A549 (cell line): Measurements from ENCODE around the gene F2RL1. TPM values are rescaled to one million over a fixed set of nuclear protein-coding genes. Genes with fewer than 3 reads are reported as not detected.
A peak's percentile ranks its signal among the peaks of the same experiment; 100 is the strongest.
"Not testable (repeated sequence)": the region's sequence is repeated elsewhere in the genome, so short reads cannot be mapped to it uniquely, and the experiment has no call there.

Source experiments
- ATAC-seq, 2 experiments: fragments of 200-7000 bp in 1 of 2; fragments of >200 bp in 1 of 2; cut with Nextera tagmentation in 1 of 2; cut with Tn5 transposase in 1 of 2; 3 replicates each; pipeline versions ENCODE4 v1.8.0 to v1.9.1; 2018 to 2020; ENCODE audit warnings: mild to moderate bottlenecking in 1 of 2, moderate library complexity in 1 of 2
- CTCF ChIA-PET: fragments of 300-600 bp; sonication (Branson Sonifier 250); formaldehyde crosslinking; extraction: SDS; loops from one replicate; lab custom pipeline; 2021; ENCODE audit warnings: antibody characterized with exemption, inconsistent platforms; lab: Yijun Ruan, JAX
- POLR2A ChIA-PET: fragments of 350-600 bp; formaldehyde crosslinking; extraction: SDS; loops from one replicate; lab custom pipeline; 2021; ENCODE audit warnings: antibody characterized with exemption, inconsistent platforms; lab: Yijun Ruan, JAX
- DNase-seq, 2 experiments: peaks; one replicate each; pipeline versions ENCODE4 v3.0.0 to v3.0.0-alpha.2; 2011 to 2016; ENCODE audit warnings: low read depth in 1 of 2, low spot score in 1 of 2
- FAIRE-seq: peaks from 2 replicates; lab custom pipeline; 2011; peaks lifted over from hg19 to GRCh38; lab: Jason Lieb, UNC
- H3K27ac ChIP-seq, 2 experiments: fragments of >200 bp; sonication (Bioruptor Twin); formaldehyde crosslinking; 3 replicates each; pipeline ENCODE4 v1.5.1; 2016 to 2017
- H3K4me1 ChIP-seq: fragments of >200 bp; sonication (Bioruptor Twin); formaldehyde crosslinking; 3 replicates; pipeline ENCODE4 v1.6.1; 2016
- H3K4me2 ChIP-seq: fragments of >200 bp; sonication (Bioruptor Twin); formaldehyde crosslinking; 3 replicates; pipeline ENCODE4 v1.6.1; 2016
- H3K4me3 ChIP-seq: fragments of >200 bp; sonication (Bioruptor Twin); formaldehyde crosslinking; 3 replicates; pipeline ENCODE4 v1.5.1; 2016
- H3K9me3 ChIP-seq: fragments of >200 bp; sonication (Bioruptor Twin); formaldehyde crosslinking; 3 replicates; pipeline ENCODE4 v1.6.1; 2016
- CHD2 ChIP-seq: fragments of 150-350 bp; IDR thresholded peaks from 2 replicates; pipeline ENCODE4 v1.6.1; 2014; ENCODE audit warnings: low read length; ENCODE audit not compliant: partially characterized antibody
- CHD4 ChIP-seq: fragments of 200-600 bp; sonication (generic); IDR thresholded peaks from 2 replicates; pipeline ENCODE4 v1.6.1; 2016; ENCODE audit warnings: antibody characterized with exemption, mild to moderate bottlenecking, borderline replicate concordance
- EHF ChIP-seq: fragments of 250-450 bp; sonication (Bioruptor Pico); IDR thresholded peaks from 2 replicates; pipeline ENCODE4 v1.5.0; 2020; ENCODE audit warnings: mild to moderate bottlenecking
- EHMT2 ChIP-seq: fragments of 200-600 bp; sonication (generic); IDR thresholded peaks from 2 replicates; pipeline ENCODE4 v1.6.1; 2016; ENCODE audit warnings: antibody characterized with exemption, low read depth, mild to moderate bottlenecking, moderate library complexity
- ELK1 ChIP-seq: fragments of 150-350 bp; IDR thresholded peaks from 2 replicates; pipeline ENCODE4 v1.6.1; 2014; ENCODE audit warnings: low read depth, mild to moderate bottlenecking, low read length
- EP300 ChIP-seq, 2 experiments: fragments of >200 bp; sonication (Bioruptor Twin); formaldehyde crosslinking; IDR thresholded peaks; 2 replicates in 1 of 2; 3 replicates in 1 of 2; pipeline ENCODE4 v1.6.1; 2016 to 2017
- FOSL2 ChIP-seq, 2 experiments: fragments of 450-650 bp in 1 of 2; fragments of >200 bp in 1 of 2; sonication (Bioruptor Twin) in 1 of 2; formaldehyde crosslinking; IDR thresholded peaks; 2 replicates each; pipeline versions ENCODE4 v1.5.0 to v1.6.1; 2016 to 2020; ENCODE audit warnings: mild to moderate bottlenecking in 1 of 2, moderate library complexity in 1 of 2
- FOXS1 ChIP-seq: fragments of 250-450 bp; sonication (Bioruptor Pico); IDR thresholded peaks from 2 replicates; pipeline ENCODE4 v1.5.0; 2020; ENCODE audit warnings: mild to moderate bottlenecking, moderate library complexity
- HEYL ChIP-seq: fragments of 250-450 bp; sonication (Bioruptor Pico); IDR thresholded peaks from 2 replicates; pipeline ENCODE4 v1.8.0; 2021; ENCODE audit warnings: mild to moderate bottlenecking, moderate library complexity
- HOXB5 ChIP-seq: fragments of 250-450 bp; sonication (Bioruptor Pico); IDR thresholded peaks from 2 replicates; pipeline ENCODE4 v1.5.0; 2020; ENCODE audit warnings: mild to moderate bottlenecking, moderate library complexity
- JUN ChIP-seq, 2 experiments: fragments of >200 bp; sonication (Bioruptor Twin); formaldehyde crosslinking; IDR thresholded peaks; 2 replicates in 1 of 2; 3 replicates in 1 of 2; pipeline ENCODE4 v1.6.1; 2016 to 2017
- JUNB ChIP-seq: fragments of >200 bp; sonication (Bioruptor Twin); formaldehyde crosslinking; IDR thresholded peaks from 2 replicates; pipeline ENCODE4 v1.6.1; 2016
- KDM5A ChIP-seq: fragments of 200-600 bp; sonication (generic); IDR thresholded peaks from 2 replicates; pipeline ENCODE4 v1.6.1; 2016; ENCODE audit warnings: antibody characterized with exemption, mild to moderate bottlenecking
- MAFK ChIP-seq: fragments of 450-650 bp; IDR thresholded peaks from 2 replicates; pipeline ENCODE4 v1.6.1; 2014; ENCODE audit not compliant: partially characterized antibody
- MAZ ChIP-seq: fragments of 150-350 bp; IDR thresholded peaks from 2 replicates; pipeline ENCODE4 v1.6.1; 2014; ENCODE audit warnings: antibody characterized with exemption, low read depth, low read length, borderline replicate concordance
- NFE2L2 ChIP-seq: fragments of 150-350 bp; conservative IDR thresholded peaks from 2 replicates; pipeline ENCODE4 v1.6.1; 2014; ENCODE audit warnings: low read length
- NPAS2 ChIP-seq: fragments of 250-450 bp; sonication (Bioruptor Pico); IDR thresholded peaks from 2 replicates; pipeline ENCODE4 v1.8.0; 2022; ENCODE audit warnings: mild to moderate bottlenecking, moderate library complexity, borderline replicate concordance
- POLR2A ChIP-seq: IDR thresholded peaks from 2 replicates; pipeline ENCODE4 v1.6.1; 2012; ENCODE audit warnings: mild to moderate bottlenecking, low read length
- POLR2AphosphoS2 ChIP-seq: conservative IDR thresholded peaks from 2 replicates; pipeline ENCODE4 v1.6.1; 2012; ENCODE audit warnings: low read length, improper control_type of control experiment, inconsistent platforms
- RARB ChIP-seq: fragments of 250-450 bp; sonication (Bioruptor Pico); IDR thresholded peaks from 2 replicates; pipeline ENCODE4 v1.8.0; 2021; ENCODE audit warnings: mild to moderate bottlenecking, moderate library complexity
- RCOR1 ChIP-seq: fragments of 150-350 bp; IDR thresholded peaks from 2 replicates; pipeline ENCODE4 v1.6.1; 2014; ENCODE audit warnings: antibody characterized with exemption, low read length, low read depth
- RFX5 ChIP-seq: fragments of 450-650 bp; IDR thresholded peaks from 2 replicates; pipeline ENCODE4 v1.7.1; 2014; ENCODE audit warnings: antibody characterized with exemption, mild to moderate bottlenecking, moderate library complexity
- RNF2 ChIP-seq: fragments of 200-600 bp; sonication (generic); IDR thresholded peaks from 2 replicates; pipeline ENCODE4 v1.6.1; 2016; ENCODE audit warnings: low read depth, mild to moderate bottlenecking, antibody characterized with exemption, moderate library complexity, borderline replicate concordance
- SMC3 ChIP-seq: fragments of >200 bp; sonication (Bioruptor Twin); formaldehyde crosslinking; IDR thresholded peaks from 3 replicates; pipeline ENCODE4 v1.6.1; 2018; ENCODE audit warnings: inconsistent platforms
- WGBS: methylation state at CpG from one replicate; pipeline ENCODE4 v1.1.6; 2017; ENCODE audit errors: missing lambda C conversion rate; 5-methylcytosine and 5-hydroxymethylcytosine counted together
- polyA plus RNA-seq, 4 experiments: library from polyadenylated mRNA; depleted of rRNA in 3 of 4; stranded (reverse); fragments of >200 nt; fragmentation: RNase III in 1 of 4; extraction: RNeasy Plus Mini Kit Qiagen cat#74134 plus additional on column Dnase treatment in 1 of 4; gene quantifications; 2 replicates in 3 of 4; 3 replicates in 1 of 4; pipeline ENCODE4 v1.2.3, GENCODE V29; 2011 to 2017
- TF ChIP-seq, protein P1 (sequence below): IDR thresholded peaks from 2 replicates; pipeline ENCODE4 v1.6.1; 2012; ENCODE audit warnings: low read depth, borderline replicate concordance
- TF ChIP-seq, protein P2 (sequence below): fragments of 250-450 bp; sonication (Bioruptor Pico); IDR thresholded peaks from 2 replicates; pipeline ENCODE4 v1.5.0; 2020; ENCODE audit warnings: low read depth, mild to moderate bottlenecking, moderate library complexity
- TF ChIP-seq, protein P3 (sequence below): IDR thresholded peaks from 2 replicates; pipeline ENCODE4 v1.6.1; 2012

Gene F2RL1
- polyA plus RNA-seq, 2 of the 4 experiments (the other 2 are of a cell fraction): 88.7 to 226 TPM

DNA sequence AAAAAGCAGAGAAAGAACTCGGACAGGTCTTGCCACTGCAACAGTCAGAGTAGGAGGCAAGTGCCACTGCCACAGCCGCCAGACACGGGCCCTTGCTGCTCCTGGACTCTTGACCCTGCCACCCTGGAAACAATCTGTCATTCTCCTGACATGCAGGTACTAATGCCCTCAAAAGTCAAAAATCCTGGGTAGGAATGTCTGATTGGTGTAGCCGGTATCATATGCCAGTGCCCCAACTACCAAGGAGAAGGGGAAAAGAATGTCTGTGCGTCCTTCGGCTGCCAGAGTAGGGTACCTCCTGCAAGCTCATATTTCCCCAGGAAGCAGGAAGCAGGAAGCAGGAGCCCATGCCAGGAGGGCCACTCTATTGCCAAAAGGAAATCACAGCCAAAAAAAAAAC is 30.5 kb upstream of the F2RL1 start:
- peak overlapping the region; percentile 4; the same call in 1 of the 3 replicates for H3K4me2 ChIP-seq
- no peak overlapping the region for H3K4me3 ChIP-seq
- ChIA-PET POLR2A (interaction anchor here (0.7 to 1.7 kb wide), 3 partner anchors 11 to 33 kb away, joined by 3 to 7 read pairs (median 3); no protein-coding TSS in a partner anchor), CTCF (interaction anchor here (1.3 to 5.5 kb wide), 2 partner anchors 14 to 31 kb away, joined by 3 to 35 read pairs; no protein-coding TSS in a partner anchor)
- WGBS: 65% methylated on average over 6 of the region's 6 CpGs
- H3K27ac ChIP-seq: peak overlapping the region; percentile 82 to 87
- TF ChIP-seq JUN (IDR thresholded peaks at IDR 0.05) (no peak), FOSL2 (IDR thresholded peaks at IDR 0.05) (no peak), FOSL2 (CRISPR knock-in tag; IDR thresholded peaks at IDR 0.05) (no peak), EP300 (IDR thresholded peaks at IDR 0.05) (no peak), EHF (CRISPR knock-in tag) (no peak), MAFK (no peak), MAZ (no peak), SMC3 (no peak), EHMT2 (no peak), HEYL (CRISPR knock-in tag) (no peak)
- TF ChIP-seq, protein P1, sequence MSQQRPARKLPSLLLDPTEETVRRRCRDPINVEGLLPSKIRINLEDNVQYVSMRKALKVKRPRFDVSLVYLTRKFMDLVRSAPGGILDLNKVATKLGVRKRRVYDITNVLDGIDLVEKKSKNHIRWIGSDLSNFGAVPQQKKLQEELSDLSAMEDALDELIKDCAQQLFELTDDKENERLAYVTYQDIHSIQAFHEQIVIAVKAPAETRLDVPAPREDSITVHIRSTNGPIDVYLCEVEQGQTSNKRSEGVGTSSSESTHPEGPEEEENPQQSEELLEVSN: no peak
- FAIRE-seq (no peak), ATAC-seq (no peak), DNase-seq (no peak)
- H3K4me1 ChIP-seq: peaks cover 76% of the 10 kb centered on the region
- H3K9me3 ChIP-seq: no peaks in the 10 kb centered on the region

DNA sequence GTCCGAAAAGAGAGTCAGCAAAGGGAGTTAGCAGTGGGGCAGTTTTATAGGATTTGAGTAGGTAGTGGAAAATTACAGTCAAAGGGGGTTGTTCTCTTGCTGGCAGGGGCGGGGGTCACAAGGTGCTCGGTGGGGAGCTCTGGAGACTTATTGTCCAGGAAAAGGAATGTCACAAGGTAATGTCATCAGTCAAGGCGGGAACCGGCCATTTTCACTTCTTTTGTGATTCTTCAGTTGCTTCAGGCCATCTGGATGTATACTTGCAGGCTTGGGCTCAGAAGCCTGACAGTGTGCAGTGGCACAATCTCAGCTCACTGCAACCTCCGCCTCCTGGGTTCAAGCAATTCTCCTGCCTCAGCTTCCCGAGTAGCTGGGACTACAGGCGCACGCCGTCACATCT is 29.6 kb upstream of the F2RL1 start:
- not testable (repeated sequence) for ATAC-seq, H3K9me3 ChIP-seq, FAIRE-seq, DNase-seq, H3K4me3 ChIP-seq
- Histone ChIP-seq H3K4me2 (peak overlapping the region; percentile 68; the same call in 2 of the 3 replicates), H3K4me1 (peaks cover 77% of the 10 kb centered on the region), H3K27ac (peak overlapping the region; percentile 82 to 87)
- CTCF ChIA-PET: interaction anchor here (1.2 to 5.5 kb wide), 5 partner anchors 15 to 75 kb away, joined by 3 to 35 read pairs (median 7); no protein-coding TSS in a partner anchor
- 89% methylated on average over 10 of the region's 10 CpGs for WGBS
- POLR2A ChIA-PET: interaction anchor here (0.6 kb wide), 1 partner anchor 22 kb away, joined by 6 read pairs; no protein-coding TSS in a partner anchor

GRCh38 chr5:76789991-76790581 is 28.7 kb upstream of the F2RL1 start:
- peak in 1 of 2 experiments; percentile 52 for DNase-seq
- WGBS: 18% methylated on average over 8 of the region's 8 CpGs
- peak overlapping the region; percentile 82 to 87 for H3K27ac ChIP-seq
- H3K4me2 ChIP-seq: peak overlapping the region; percentile 68
- peaks cover 77% of the 10 kb centered on the region for H3K4me1 ChIP-seq
- peak; percentile 61 for FAIRE-seq
- peak; percentile 48 to 50 for ATAC-seq
- no peak overlapping the region for H3K4me3 ChIP-seq
- H3K9me3 ChIP-seq: no peaks in the 10 kb centered on the region
- ChIA-PET POLR2A (interaction anchor here (0.8 to 3.7 kb wide), 6 partner anchors 12 to 29 kb away, joined by 3 to 48 read pairs (median 23); partner anchors contain the start of gene F2RL1), CTCF (interaction anchor here (0.8 to 5.5 kb wide), 9 partner anchors 11 to 76 kb away, joined by 3 to 35 read pairs (median 7); partner anchors contain the start of gene F2R)
- TF ChIP-seq, protein P2, sequence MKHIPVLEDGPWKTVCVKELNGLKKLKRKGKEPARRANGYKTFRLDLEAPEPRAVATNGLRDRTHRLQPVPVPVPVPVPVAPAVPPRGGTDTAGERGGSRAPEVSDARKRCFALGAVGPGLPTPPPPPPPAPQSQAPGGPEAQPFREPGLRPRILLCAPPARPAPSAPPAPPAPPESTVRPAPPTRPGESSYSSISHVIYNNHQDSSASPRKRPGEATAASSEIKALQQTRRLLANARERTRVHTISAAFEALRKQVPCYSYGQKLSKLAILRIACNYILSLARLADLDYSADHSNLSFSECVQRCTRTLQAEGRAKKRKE: 0 out of 2 replicates have a peak, but pooled peaks have one; percentile 15
- TF ChIP-seq EHF (CRISPR knock-in tag) (peak; percentile 58; the same call in 1 of the 2 replicates), RCOR1 (no peak), KDM5A (no peak), POLR2AphosphoS2 (no peak), CHD4 (no peak), RFX5 (no peak), HOXB5 (no peak), NFE2L2 (no peak), RARB (CRISPR knock-in tag) (peak; percentile 53; the same call in 1 of the 2 replicates), JUN (IDR thresholded peaks at IDR 0.05) (no peak), POLR2A (no peak), NPAS2 (CRISPR knock-in tag) (no peak), CHD2 (no peak), FOXS1 (CRISPR knock-in tag) (0 out of 2 replicates have a peak, but pooled peaks have one; percentile 42), JUNB (no peak), RNF2 (no peak), ELK1 (no peak), MAFK (no peak), MAZ (no peak)
- TF ChIP-seq, protein P3, sequence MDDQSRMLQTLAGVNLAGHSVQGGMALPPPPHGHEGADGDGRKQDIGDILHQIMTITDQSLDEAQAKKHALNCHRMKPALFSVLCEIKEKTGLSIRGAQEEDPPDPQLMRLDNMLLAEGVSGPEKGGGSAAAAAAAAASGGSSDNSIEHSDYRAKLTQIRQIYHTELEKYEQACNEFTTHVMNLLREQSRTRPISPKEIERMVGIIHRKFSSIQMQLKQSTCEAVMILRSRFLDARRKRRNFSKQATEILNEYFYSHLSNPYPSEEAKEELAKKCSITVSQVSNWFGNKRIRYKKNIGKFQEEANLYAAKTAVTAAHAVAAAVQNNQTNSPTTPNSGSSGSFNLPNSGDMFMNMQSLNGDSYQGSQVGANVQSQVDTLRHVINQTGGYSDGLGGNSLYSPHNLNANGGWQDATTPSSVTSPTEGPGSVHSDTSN: no peak
- TF ChIP-seq, protein P1: peak; percentile 3; the same call in 1 of the 2 replicates
